Hepatocyte (in vitro differentiated cells): Measurements from ENCODE around the gene SMARCB1. TPM values are rescaled to one million over a fixed set of nuclear protein-coding genes. Genes with fewer than 3 reads are reported as not detected.

Experiments
- DNase-seq: peaks from one replicate; pipeline ENCODE4 v3.0.0-alpha.2; 2016; ENCODE audit warnings: low spot score
- H2AFZ ChIP-seq: fragments of 200-600 bp; sonication (generic); 2 replicates; pipeline ENCODE4 v1.6.0; 2016; ENCODE audit warnings: antibody characterized with exemption, mild to moderate bottlenecking
- H3K27ac ChIP-seq: fragments of 200-600 bp; sonication (generic); 2 replicates; pipeline ENCODE4 v1.5.1; 2016; ENCODE audit warnings: mild to moderate bottlenecking
- H3K27me3 ChIP-seq: fragments of 200-600 bp; sonication (generic); 2 replicates; pipeline ENCODE4 v1.6.1; 2016
- H3K36me3 ChIP-seq: fragments of 200-600 bp; sonication (generic); replicated peaks from 2 replicates; pipeline ENCODE4 v1.5.1; 2016; ENCODE audit warnings: low read depth; ENCODE audit not compliant: insufficient read depth
- H3K4me1 ChIP-seq: fragments of 200-600 bp; sonication (generic); 2 replicates; pipeline ENCODE4 v1.5.1; 2016; ENCODE audit warnings: mild to moderate bottlenecking, moderate library complexity; ENCODE audit not compliant: insufficient read depth
- H3K4me2 ChIP-seq: fragments of 200-600 bp; sonication (generic); 2 replicates; pipeline ENCODE4 v1.6.0; 2016
- H3K4me3 ChIP-seq: fragments of 200-600 bp; sonication (generic); 2 replicates; pipeline ENCODE4 v1.5.1; 2016; ENCODE audit warnings: mild to moderate bottlenecking
- H3K79me2 ChIP-seq: fragments of 200-600 bp; sonication (generic); 2 replicates; pipeline ENCODE4 v1.6.0; 2017; ENCODE audit warnings: mild to moderate bottlenecking
- H3K9me2 ChIP-seq: fragments of 200-600 bp; sonication (generic); replicated peaks from 2 replicates; pipeline ENCODE4 v1.6.0; 2017; ENCODE audit warnings: mild to moderate bottlenecking; ENCODE audit not compliant: insufficient read depth
- H3K9me3 ChIP-seq: fragments of 200-600 bp; sonication (generic); 2 replicates; pipeline ENCODE4 v1.5.1; 2016; ENCODE audit warnings: low read depth, mild to moderate bottlenecking
- H4K20me1 ChIP-seq: fragments of 200-600 bp; sonication (generic); 2 replicates; pipeline ENCODE4 v1.6.0; 2016; ENCODE audit warnings: mild to moderate bottlenecking; ENCODE audit not compliant: insufficient read depth, poor library complexity, severe bottlenecking
- CTCF ChIP-seq: fragments of 200-600 bp; sonication (generic); IDR thresholded peaks from 2 replicates; pipeline ENCODE4 v1.5.1; 2016; ENCODE audit warnings: antibody characterized with exemption, mild to moderate bottlenecking; ENCODE audit not compliant: poor library complexity
- EZH2 ChIP-seq: fragments of 200-600 bp; sonication (generic); IDR thresholded peaks from 2 replicates; pipeline ENCODE4 v1.6.1; 2016; ENCODE audit warnings: antibody characterized with exemption, mild to moderate bottlenecking, borderline replicate concordance
- EZH2phosphoT487 ChIP-seq: fragments of 200-600 bp; sonication (generic); IDR thresholded peaks from one replicate; pipeline ENCODE4 v1.6.1; 2018; ENCODE audit warnings: antibody characterized with exemption, mild to moderate bottlenecking, low read depth, moderate library complexity; ENCODE audit not compliant: unreplicated experiment, severe bottlenecking
- WGBS: methylation state at CpG from one replicate; pipeline ENCODE4 v1.1.6; 2016; ENCODE audit warnings: low lambda C conversion rate; ENCODE audit errors: missing lambda C conversion rate; 5-methylcytosine and 5-hydroxymethylcytosine counted together
- polyA plus RNA-seq: library from polyadenylated mRNA; unstranded; fragments of >200 nt; fragmentation: Nextera tagmentation; extraction: Ambion mirVana; gene quantifications from 2 replicates; pipeline ENCODE4 v1.2.1, GENCODE V29; 2016
- total RNA-seq: library from RNA; depleted of rRNA; stranded (reverse); fragments of >200 nt; gene quantifications from 2 replicates; pipeline ENCODE4 v1.2.3, GENCODE V29; 2014

SMARCB1 gene
- total and polyA plus RNA-seq, 2 experiments from 2014 or later, result 84.3 to 120 TPM

- no peak for TF ChIP-seq EZH2
- no peak for TF ChIP-seq EZH2phosphoT487
- TF ChIP-seq CTCF, result no peak
- no peaks in the 10 kb centered on the region for H3K36me3 ChIP-seq
- 80% methylated on average over 11 of the region's 11 CpGs for WGBS
Measured at GRCh38 chr22:23827351-23827995, 40.7 kb downstream of the SMARCB1 start.

GRCh38 chr22:23828800-23829680 lies 42.3 kb downstream of the SMARCB1 start:
- WGBS, result 93% methylated on average over 10 of the region's 10 CpGs
- TF ChIP-seq EZH2phosphoT487 (no peak), CTCF (no peak), EZH2 (no peak)
- no peak overlapping the region for H2AFZ ChIP-seq
- no peak overlapping the region for H3K4me2 ChIP-seq
- peaks cover 3% of the 10 kb centered on the region for H4K20me1 ChIP-seq
- H3K79me2 ChIP-seq, result peaks cover 14% of the 10 kb centered on the region
- no peak for DNase-seq
- H3K9me2 ChIP-seq, result no peaks in the 10 kb centered on the region
- H3K4me3 ChIP-seq, result no peak overlapping the region
- no peaks in the 10 kb centered on the region for H3K27me3 ChIP-seq
- H3K36me3 ChIP-seq, result no peaks in the 10 kb centered on the region
- H3K4me1 ChIP-seq, result no peaks in the 10 kb centered on the region
- no peaks in the 10 kb centered on the region for H3K9me3 ChIP-seq
- H3K27ac ChIP-seq, result peak overlapping the region; percentile 44

More at GRCh38 chr22:23827351-23827995, 40.7 kb downstream of the SMARCB1 start:
- Histone ChIP-seq H3K4me3 (no peak overlapping the region), H3K27me3 (no peaks in the 10 kb centered on the region), H3K4me1 (no peaks in the 10 kb centered on the region), H3K9me3 (no peaks in the 10 kb centered on the region), H3K27ac (no peak overlapping the region), H3K79me2 (peaks cover 14% of the 10 kb centered on the region), H3K9me2 (no peaks in the 10 kb centered on the region), H4K20me1 (peaks cover 3% of the 10 kb centered on the region), H3K4me2 (no peak overlapping the region), H2AFZ (no peak overlapping the region)
- no peak for DNase-seq

GRCh38 chr22:23829845-23830372 lies 43.1 kb downstream of the SMARCB1 start:
- WGBS, result 62% methylated on average over 7 of the region's 7 CpGs

More at GRCh38 chr22:23829845-23830372, 43.1 kb downstream of the SMARCB1 start:
- H4K20me1 ChIP-seq, result peaks cover 3% of the 10 kb centered on the region
- no peaks in the 10 kb centered on the region for H3K9me3 ChIP-seq
- H3K4me3 ChIP-seq, result no peak overlapping the region
- H3K79me2 ChIP-seq, result peaks cover 14% of the 10 kb centered on the region
- H3K9me2 ChIP-seq, result no peaks in the 10 kb centered on the region
- no peak overlapping the region for H2AFZ ChIP-seq
- no peaks in the 10 kb centered on the region for H3K4me1 ChIP-seq
- no peak for DNase-seq
- H3K36me3 ChIP-seq, result no peaks in the 10 kb centered on the region
- H3K27me3 ChIP-seq, result no peaks in the 10 kb centered on the region
- H3K4me2 ChIP-seq, result no peak overlapping the region
- H3K27ac ChIP-seq, result peak overlapping the region; percentile 52
- TF ChIP-seq CTCF (no peak), EZH2phosphoT487 (no peak), EZH2 (no peak)
